ENCODE measurements around the gene SMOC2. TPM values are rescaled to one million over a fixed set of nuclear protein-coding genes. Genes with fewer than 3 reads are reported as not detected.

Gene SMOC2
- total RNA-seq, 1 donor from 2014 or later, result not detected

- Mint-ChIP-seq H3K4me3 (ENCODE audit: unreplicated experiment) (no peak overlapping the region), H3K27me3 (ENCODE audit: unreplicated experiment) (no peaks in the 10 kb centered on the region), H3K27ac (ENCODE audit: unreplicated experiment) (no peak overlapping the region), H3K9me3 (ENCODE audit: unreplicated experiment) (no peaks in the 10 kb centered on the region), H3K4me1 (ENCODE audit: unreplicated experiment) (no peaks in the 10 kb centered on the region), H3K36me3 (ENCODE audit: low read depth, unreplicated experiment) (no peaks in the 10 kb centered on the region)
- no peak for TF ChIP-seq CTCF (IDR thresholded peaks at IDR 0.05; ENCODE audit: unreplicated experiment)
- no peak for DNase-seq (ENCODE audit: low spot score)
Observed at GRCh38 chr6:168597471-168597875, 156.5 kb downstream of the SMOC2 start.

- no peak overlapping the region for H3K27ac Mint-ChIP-seq (ENCODE audit: unreplicated experiment)
- no peaks in the 10 kb centered on the region for H3K4me1 Mint-ChIP-seq (ENCODE audit: unreplicated experiment)
- TF ChIP-seq CTCF (IDR thresholded peaks at IDR 0.05; ENCODE audit: unreplicated experiment), result no peak
- H3K4me3 Mint-ChIP-seq (ENCODE audit: unreplicated experiment), result no peak overlapping the region
- no peak for DNase-seq (ENCODE audit: low spot score)
- no peaks in the 10 kb centered on the region for H3K36me3 Mint-ChIP-seq (ENCODE audit: low read depth, unreplicated experiment)
- no peaks in the 10 kb centered on the region for H3K9me3 Mint-ChIP-seq (ENCODE audit: unreplicated experiment)
- no peaks in the 10 kb centered on the region for H3K27me3 Mint-ChIP-seq (ENCODE audit: unreplicated experiment)
Observed at GRCh38 chr6:168598251-168599117, 157.5 kb downstream of the SMOC2 start.

GRCh38 chr6:168599118-168599494 is 158.1 kb downstream of the SMOC2 start:
- Mint-ChIP-seq H3K4me3 (ENCODE audit: unreplicated experiment) (no peak overlapping the region), H3K36me3 (ENCODE audit: low read depth, unreplicated experiment) (no peaks in the 10 kb centered on the region), H3K4me1 (ENCODE audit: unreplicated experiment) (no peaks in the 10 kb centered on the region), H3K27ac (ENCODE audit: unreplicated experiment) (no peak overlapping the region), H3K27me3 (ENCODE audit: unreplicated experiment) (no peaks in the 10 kb centered on the region), H3K9me3 (ENCODE audit: unreplicated experiment) (no peaks in the 10 kb centered on the region)
- DNase-seq (ENCODE audit: low spot score), result no peak
- TF ChIP-seq CTCF (IDR thresholded peaks at IDR 0.05; ENCODE audit: unreplicated experiment), result no peak

GRCh38 chr6:168599769-168600330 is 158.9 kb downstream of the SMOC2 start:
- H3K4me3 Mint-ChIP-seq (ENCODE audit: unreplicated experiment), result no peak overlapping the region
- no peak for TF ChIP-seq CTCF (IDR thresholded peaks at IDR 0.05; ENCODE audit: unreplicated experiment)
- no peak overlapping the region for H3K27ac Mint-ChIP-seq (ENCODE audit: unreplicated experiment)
- H3K36me3 Mint-ChIP-seq (ENCODE audit: low read depth, unreplicated experiment), result no peaks in the 10 kb centered on the region
- DNase-seq (ENCODE audit: low spot score), result no peak
- no peaks in the 10 kb centered on the region for H3K27me3 Mint-ChIP-seq (ENCODE audit: unreplicated experiment)
- no peaks in the 10 kb centered on the region for H3K4me1 Mint-ChIP-seq (ENCODE audit: unreplicated experiment)
- no peaks in the 10 kb centered on the region for H3K9me3 Mint-ChIP-seq (ENCODE audit: unreplicated experiment)

- no peaks in the 10 kb centered on the region for H3K36me3 Mint-ChIP-seq (ENCODE audit: low read depth, unreplicated experiment)
- no peaks in the 10 kb centered on the region for H3K27me3 Mint-ChIP-seq (ENCODE audit: unreplicated experiment)
- DNase-seq (ENCODE audit: low spot score), result no peak
- H3K9me3 Mint-ChIP-seq (ENCODE audit: unreplicated experiment), result no peaks in the 10 kb centered on the region
- H3K4me1 Mint-ChIP-seq (ENCODE audit: unreplicated experiment), result no peaks in the 10 kb centered on the region
- no peak for TF ChIP-seq CTCF (IDR thresholded peaks at IDR 0.05; ENCODE audit: unreplicated experiment)
- no peak overlapping the region for H3K4me3 Mint-ChIP-seq (ENCODE audit: unreplicated experiment)
- H3K27ac Mint-ChIP-seq (ENCODE audit: unreplicated experiment), result no peak overlapping the region
Observed at GRCh38 chr6:168600381-168600780, 159.4 kb downstream of the SMOC2 start.
